GM12874 (cell line): Measurements from ENCODE around the gene NKD1.

Source experiments
- CTCF ChIP-seq: IDR thresholded peaks from 2 replicates; pipeline ENCODE4 v1.5.1; 2011; ENCODE audit warnings: low read depth, mild to moderate bottlenecking, control low read depth, low read length, moderate library complexity; ENCODE audit not compliant: insufficient read depth

Gene NKD1

GRCh38 chr16:50534958-50535357 lies 13.2 kb upstream of the NKD1 start:
- no peak for TF ChIP-seq CTCF

GRCh38 chr16:50535506-50536257 lies 12.5 kb upstream of the NKD1 start:
- TF ChIP-seq CTCF = no peak

- TF ChIP-seq CTCF = no peak
Observed at GRCh38 chr16:50537533-50538290, 10.5 kb upstream of the NKD1 start.

- no peak for TF ChIP-seq CTCF
Observed at GRCh38 chr16:50538411-50539052, 9.7 kb upstream of the NKD1 start.

- TF ChIP-seq CTCF = no peak
Observed at GRCh38 chr16:50539053-50539695, 9.0 kb upstream of the NKD1 start.

GRCh38 chr16:50539822-50540710 lies 8.1 kb upstream of the NKD1 start:
- no peak for TF ChIP-seq CTCF

GRCh38 chr16:50540711-50541007 lies 7.5 kb upstream of the NKD1 start:
- no peak for TF ChIP-seq CTCF
